Duodenal mucosa (tissue), 2 donors: ENCODE measurements around the gene KCNA1.
"Not testable (repeated sequence)": the region's sequence is repeated elsewhere in the genome, so short reads cannot be mapped to it uniquely, and the experiment has no call there.

Experiments used
- H3K27ac ChIP-seq: one replicate; pipeline ENCODE4 v1.7.0; 2013; ENCODE audit warnings: low read depth, low read length
- H3K27me3 ChIP-seq, 2 donors: one replicate each; pipeline ENCODE4 v1.7.0; 2013; ENCODE audit warnings: low read length in 2 of 2, control low read depth in 1 of 2; ENCODE audit not compliant: insufficient read depth in 2 of 2, control insufficient read depth in 1 of 2
- H3K36me3 ChIP-seq, 2 donors: one replicate each; pipeline ENCODE4 v1.7.0; 2013; ENCODE audit warnings: low read length in 2 of 2, control low read depth in 1 of 2; ENCODE audit not compliant: insufficient read depth in 2 of 2, control insufficient read depth in 1 of 2
- H3K4me1 ChIP-seq, 2 donors: one replicate each; pipeline ENCODE4 v1.7.0; 2013; ENCODE audit warnings: low read length in 2 of 2, control low read depth in 1 of 2; ENCODE audit not compliant: insufficient read depth in 2 of 2, control insufficient read depth in 1 of 2
- H3K4me3 ChIP-seq, 2 donors: one replicate each; pipeline ENCODE4 v1.7.0; 2013; ENCODE audit warnings: low read length in 2 of 2, low read depth in 1 of 2
- H3K9ac ChIP-seq, 2 donors: one replicate each; pipeline ENCODE4 v1.7.0; 2013; ENCODE audit warnings: low read length in 2 of 2, low read depth in 1 of 2
- H3K9me3 ChIP-seq, 2 donors: one replicate each; pipeline ENCODE4 v1.7.0; 2013; ENCODE audit warnings: low read length in 2 of 2, control low read depth in 1 of 2; ENCODE audit not compliant: control insufficient read depth in 1 of 2

KCNA1 gene

GRCh38 chr12:4874671-4875070 is 35.0 kb upstream of the KCNA1 start:
- Histone ChIP-seq H3K27me3 (no peaks in the 10 kb centered on the region), H3K27ac (no peak overlapping the region), H3K9ac (no peak overlapping the region), H3K4me3 (no peak overlapping the region), H3K36me3 (no peaks in the 10 kb centered on the region), H3K4me1 (no peaks in the 10 kb centered on the region), H3K9me3 (peaks cover 0 to 4% of the 10 kb centered on the region in 2 donors)

- not testable (repeated sequence) for H3K27me3 ChIP-seq, H3K4me1 ChIP-seq, H3K9me3 ChIP-seq, H3K9ac ChIP-seq, H3K4me3 ChIP-seq, H3K27ac ChIP-seq, H3K36me3 ChIP-seq
Observed at GRCh38 chr12:4879481-4879880, 30.2 kb upstream of the KCNA1 start.

- H3K27ac ChIP-seq: no peak overlapping the region
- H3K4me3 ChIP-seq: no peak overlapping the region
- peaks cover 0 to 5% of the 10 kb centered on the region in 2 donors for H3K27me3 ChIP-seq
- H3K9ac ChIP-seq: no peak overlapping the region
- no peaks in the 10 kb centered on the region for H3K36me3 ChIP-seq
- no peaks in the 10 kb centered on the region for H3K4me1 ChIP-seq
- peaks cover 0 to 7% of the 10 kb centered on the region in 2 donors for H3K9me3 ChIP-seq
Observed at GRCh38 chr12:4881266-4882064, 28.2 kb upstream of the KCNA1 start.

- Histone ChIP-seq H3K36me3 (no peaks in the 10 kb centered on the region), H3K27ac (no peak overlapping the region), H3K4me1 (no peaks in the 10 kb centered on the region), H3K27me3 (peaks cover 0 to 6% of the 10 kb centered on the region in 2 donors), H3K4me3 (no peak overlapping the region), H3K9ac (no peak overlapping the region), H3K9me3 (no peaks in the 10 kb centered on the region)
Observed at GRCh38 chr12:4891866-4892265, 17.8 kb upstream of the KCNA1 start.

GRCh38 chr12:4892418-4892817 is 17.3 kb upstream of the KCNA1 start:
- Histone ChIP-seq H3K36me3 (no peaks in the 10 kb centered on the region), H3K4me3 (no peak overlapping the region)

GRCh38 chr12:4894019-4894418 is 15.7 kb upstream of the KCNA1 start:
- Histone ChIP-seq H3K27ac (no peak overlapping the region), H3K36me3 (no peaks in the 10 kb centered on the region), H3K4me1 (no peaks in the 10 kb centered on the region), H3K27me3 (peaks cover 0 to 6% of the 10 kb centered on the region in 2 donors), H3K9me3 (no peaks in the 10 kb centered on the region), H3K9ac (no peak overlapping the region), H3K4me3 (no peak overlapping the region)

More at GRCh38 chr12:4892418-4892817, 17.3 kb upstream of the KCNA1 start:
- no peaks in the 10 kb centered on the region for H3K9me3 ChIP-seq
- H3K4me1 ChIP-seq: no peaks in the 10 kb centered on the region
- H3K27ac ChIP-seq: no peak overlapping the region
- H3K9ac ChIP-seq: no peak overlapping the region
- H3K27me3 ChIP-seq: peaks cover 0 to 6% of the 10 kb centered on the region in 2 donors

- Histone ChIP-seq H3K27me3 (peaks cover 2 to 7% of the 10 kb centered on the region in 2 donors), H3K9ac (no peak overlapping the region), H3K4me3 (no peak overlapping the region), H3K9me3 (no peaks in the 10 kb centered on the region), H3K27ac (no peak overlapping the region), H3K4me1 (no peaks in the 10 kb centered on the region), H3K36me3 (no peaks in the 10 kb centered on the region)
Observed at GRCh38 chr12:4899364-4899763, 10.3 kb upstream of the KCNA1 start.

- no peak overlapping the region for H3K4me3 ChIP-seq
- H3K4me1 ChIP-seq: no peaks in the 10 kb centered on the region
- no peaks in the 10 kb centered on the region for H3K36me3 ChIP-seq
- H3K9me3 ChIP-seq: no peaks in the 10 kb centered on the region
- H3K9ac ChIP-seq: no peak overlapping the region
- peaks cover 5 to 10% of the 10 kb centered on the region in 2 donors for H3K27me3 ChIP-seq
- H3K27ac ChIP-seq: no peak overlapping the region
Observed at GRCh38 chr12:4900327-4900726, 9.4 kb upstream of the KCNA1 start.

- Histone ChIP-seq H3K9me3 (no peaks in the 10 kb centered on the region), H3K27me3 (peaks cover 31 to 55% of the 10 kb centered on the region in 2 donors), H3K9ac (no peak overlapping the region), H3K4me1 (peaks cover 0 to 4% of the 10 kb centered on the region in 2 donors), H3K27ac (no peak overlapping the region), H3K4me3 (no peak overlapping the region), H3K36me3 (no peaks in the 10 kb centered on the region)
Observed at GRCh38 chr12:4905316-4905715, 4.4 kb upstream of the KCNA1 start.

- H3K27me3 ChIP-seq: peaks cover 44 to 75% of the 10 kb centered on the region in 2 donors
- no peak overlapping the region for H3K27ac ChIP-seq
- peak overlapping the region in 1 of 2 donors; percentile 22 for H3K4me3 ChIP-seq
- no peak overlapping the region for H3K9ac ChIP-seq
- no peaks in the 10 kb centered on the region for H3K9me3 ChIP-seq
- peaks cover 0 to 9% of the 10 kb centered on the region in 2 donors for H3K4me1 ChIP-seq
- H3K36me3 ChIP-seq: no peaks in the 10 kb centered on the region
Observed at GRCh38 chr12:4908684-4909409, 858 bp upstream of the KCNA1 start.
